Keratinocyte (primary cell): ENCODE measurements around the gene PDE6A. TPM values are rescaled to one million over a fixed set of nuclear protein-coding genes. Genes with fewer than 3 reads are reported as not detected.

ENCODE experiments used
- DNase-seq: peaks from one replicate; pipeline ENCODE4 v3.0.0-alpha.2; 2011; ENCODE audit warnings: low read depth, missing footprints, low spot score
- FAIRE-seq: peaks from 2 replicates; lab custom pipeline; 2011; peaks lifted over from hg19 to GRCh38; lab: Jason Lieb, UNC
- H2AFZ ChIP-seq: 2 replicates; pipeline ENCODE4 v1.6.0; 2012; ENCODE audit warnings: low read length, control low read depth, inconsistent platforms; ENCODE audit not compliant: control insufficient read depth
- H3K27ac ChIP-seq: 2 replicates; pipeline ENCODE4 v1.5.1; 2011; ENCODE audit warnings: low read length; ENCODE audit not compliant: control insufficient read depth, insufficient read depth
- H3K27me3 ChIP-seq: 3 replicates; pipeline ENCODE4 v1.6.0; 2011; ENCODE audit warnings: low read length; ENCODE audit not compliant: control insufficient read depth, insufficient read depth; ENCODE audit errors: extremely low read depth
- H3K36me3 ChIP-seq, 2 experiments: 2 replicates in 1 of 2; 3 replicates in 1 of 2; pipeline ENCODE4 v1.5.1; 2011; ENCODE audit warnings: low read length in 2 of 2, mild to moderate bottlenecking in 1 of 2; ENCODE audit not compliant: control insufficient read depth in 2 of 2, insufficient read depth in 2 of 2; ENCODE audit errors: extremely low read depth in 1 of 2
- H3K4me1 ChIP-seq: 3 replicates; pipeline ENCODE4 v1.5.1; 2011; ENCODE audit warnings: low read length; ENCODE audit not compliant: control insufficient read depth, insufficient read depth; ENCODE audit errors: extremely low read depth
- H3K4me2 ChIP-seq: 3 replicates; pipeline ENCODE4 v1.6.0; 2011; ENCODE audit warnings: low read depth, low read length; ENCODE audit not compliant: control insufficient read depth, insufficient read depth; ENCODE audit errors: extremely low read depth
- H3K4me3 ChIP-seq, 3 experiments: fragments of 200-600 bp in 1 of 3; sonication (generic) in 1 of 3; 2 replicates in 2 of 3; 3 replicates in 1 of 3; pipeline ENCODE4 v1.5.1; 2011 to 2016; ENCODE audit warnings: low read length in 3 of 3, mild to moderate bottlenecking in 3 of 3, control low read depth in 2 of 3, inconsistent platforms in 1 of 3, low read depth in 1 of 3, mixed read lengths in 1 of 3, mixed run types in 1 of 3, moderate library complexity in 1 of 3; ENCODE audit not compliant: control insufficient read depth in 2 of 3, insufficient read depth in 2 of 3; ENCODE audit errors: extremely low read depth in 1 of 3
- H3K79me2 ChIP-seq: 2 replicates; pipeline ENCODE4 v1.6.0; 2012; ENCODE audit warnings: low read length; ENCODE audit not compliant: control insufficient read depth, insufficient read depth
- H3K9ac ChIP-seq: 3 replicates; pipeline ENCODE4 v1.6.0; 2011; ENCODE audit warnings: low read length; ENCODE audit not compliant: control insufficient read depth, insufficient read depth; ENCODE audit errors: extremely low read depth
- H3K9me1 ChIP-seq: 3 replicates; pipeline ENCODE4 v1.6.0; 2011; ENCODE audit warnings: low read length; ENCODE audit not compliant: control insufficient read depth, insufficient read depth; ENCODE audit errors: extremely low read depth
- H3K9me3 ChIP-seq: 2 replicates; pipeline ENCODE4 v1.5.1; 2012; ENCODE audit warnings: low read depth, low read length; ENCODE audit not compliant: control insufficient read depth
- H4K20me1 ChIP-seq: 3 replicates; pipeline ENCODE4 v1.6.0; 2011; ENCODE audit warnings: low read length; ENCODE audit not compliant: control insufficient read depth, insufficient read depth; ENCODE audit errors: extremely low read depth
- EZH2 ChIP-seq: IDR thresholded peaks from one replicate; pipeline ENCODE4 v1.6.1; 2012; ENCODE audit warnings: inconsistent platforms, mild to moderate bottlenecking, low read length, moderate library complexity
- dilution Hi-C: fragments of 300-500 bp; cut with MboI; formaldehyde crosslinking; loops from one replicate; pipeline ENCODE4 v1.7.0; 2020; ENCODE audit warnings: low sequenced_read_pairs; ENCODE audit not compliant: extremely low pct_ligation_motif_present
- polyA plus RNA-seq, 5 experiments: library from polyadenylated mRNA; depleted of rRNA in 3 of 5; stranded (reverse) in 3 of 5; stranded (forward) in 1 of 5; unstranded in 1 of 5; fragments of >200 nt; gene quantifications; 1 replicate in 1 of 5; 2 replicates in 3 of 5; 3 replicates in 1 of 5; pipeline versions ENCODE4 v1.2.1 to v1.2.3, GENCODE V29; 2011 to 2012; ENCODE audit warnings: missing spikeins in 2 of 5, low read depth in 1 of 5, low replicate concordance in 1 of 5
- TF ChIP-seq, protein P1 (sequence below), 3 experiments: IDR thresholded peaks in 1 of 3; conservative IDR thresholded peaks in 1 of 3; optimal IDR thresholded peaks in 1 of 3; 2 replicates in 2 of 3; 3 replicates in 1 of 3; pipeline versions ENCODE3 to v1.5.1; 2011; ENCODE audit warnings: low read length in 3 of 3, mild to moderate bottlenecking in 3 of 3, moderate library complexity in 2 of 3, control low read depth in 1 of 3, inconsistent platforms in 1 of 3; ENCODE audit not compliant: insufficient read depth in 2 of 3; ENCODE audit errors: extremely low read depth in 1 of 3

PDE6A gene
- polyA plus RNA-seq, 1 donor (not counting 4 experiments of a cell fraction or from before 2014, with no cell fraction given): 0.03 TPM

DNA sequence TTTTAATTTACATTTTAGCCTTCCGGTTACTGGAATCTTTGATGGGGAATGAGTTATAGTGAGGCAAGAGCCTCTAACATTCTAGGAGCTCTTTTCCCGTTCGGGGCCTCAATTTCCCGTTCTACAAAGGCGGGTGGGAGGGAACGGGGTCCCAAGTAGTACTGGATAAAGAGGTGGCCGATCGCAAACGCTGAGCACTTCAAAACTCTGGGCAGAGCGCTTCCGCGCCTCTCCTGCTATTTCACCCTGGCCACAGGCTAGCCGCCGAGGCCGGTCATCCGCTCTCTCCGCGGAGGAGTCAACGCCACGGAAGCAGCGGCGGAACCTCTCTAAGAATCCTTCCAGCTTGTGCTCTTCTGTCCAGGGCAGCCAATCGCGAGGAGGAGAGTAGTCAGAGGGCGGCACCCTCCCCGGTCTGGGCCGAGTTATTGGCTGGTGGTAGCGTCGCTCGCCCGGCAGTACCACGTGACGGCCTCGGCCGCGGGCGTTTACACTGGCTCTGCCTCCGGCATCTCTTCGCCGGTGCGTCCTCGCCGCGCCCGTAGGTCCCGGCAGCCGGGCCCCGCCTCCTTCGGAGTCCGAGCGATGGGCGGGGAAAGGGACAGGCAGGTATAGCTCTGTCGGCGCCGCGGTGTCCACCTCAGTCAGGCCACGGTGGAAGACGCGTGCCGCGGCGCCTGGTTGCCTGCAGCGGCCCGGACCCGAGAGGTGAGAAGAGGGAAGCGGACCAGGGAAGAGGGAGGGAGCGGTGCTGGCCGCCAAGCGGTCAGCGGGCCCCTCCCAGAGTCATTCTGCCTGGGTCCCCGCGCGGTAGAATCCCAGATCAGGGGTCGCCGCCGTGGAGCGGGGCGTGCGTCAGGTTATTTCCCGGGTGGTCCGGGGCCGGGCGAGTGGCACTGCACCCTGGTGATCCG is 15.9 kb upstream of the PDE6A start, which contains the start of gene SLC26A2:
TSS of gene SLC26A2 (plus strand) at position 487 of the 914 bp plus-strand sequence. CDS start 16,895 bp downstream, outside the sequence.
- peak within 1 kb of the TSS; percentile 77 for H3K27ac ChIP-seq
- TF ChIP-seq, protein P1, sequence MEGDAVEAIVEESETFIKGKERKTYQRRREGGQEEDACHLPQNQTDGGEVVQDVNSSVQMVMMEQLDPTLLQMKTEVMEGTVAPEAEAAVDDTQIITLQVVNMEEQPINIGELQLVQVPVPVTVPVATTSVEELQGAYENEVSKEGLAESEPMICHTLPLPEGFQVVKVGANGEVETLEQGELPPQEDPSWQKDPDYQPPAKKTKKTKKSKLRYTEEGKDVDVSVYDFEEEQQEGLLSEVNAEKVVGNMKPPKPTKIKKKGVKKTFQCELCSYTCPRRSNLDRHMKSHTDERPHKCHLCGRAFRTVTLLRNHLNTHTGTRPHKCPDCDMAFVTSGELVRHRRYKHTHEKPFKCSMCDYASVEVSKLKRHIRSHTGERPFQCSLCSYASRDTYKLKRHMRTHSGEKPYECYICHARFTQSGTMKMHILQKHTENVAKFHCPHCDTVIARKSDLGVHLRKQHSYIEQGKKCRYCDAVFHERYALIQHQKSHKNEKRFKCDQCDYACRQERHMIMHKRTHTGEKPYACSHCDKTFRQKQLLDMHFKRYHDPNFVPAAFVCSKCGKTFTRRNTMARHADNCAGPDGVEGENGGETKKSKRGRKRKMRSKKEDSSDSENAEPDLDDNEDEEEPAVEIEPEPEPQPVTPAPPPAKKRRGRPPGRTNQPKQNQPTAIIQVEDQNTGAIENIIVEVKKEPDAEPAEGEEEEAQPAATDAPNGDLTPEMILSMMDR (optimal IDR thresholded peaks at IDR 0.05 in 1 of 3, IDR thresholded peaks at IDR 0.05 in 1 of 3, conservative IDR thresholded peaks at IDR 0.05 in 1 of 3; ENCODE audit: extremely low read depth in 1 of 3, insufficient read depth in 2 of 3, low read length in 3 of 3): no peak
- TF ChIP-seq EZH2: no peak
- peaks cover 2% of the 10 kb centered on the region for H3K79me2 ChIP-seq
- H2AFZ ChIP-seq: peak within 1 kb of the TSS; percentile 84
- H3K4me1 ChIP-seq: peaks cover 16% of the 10 kb centered on the region
- H3K4me2 ChIP-seq: peak within 1 kb of the TSS; percentile 70
- H3K9me3 ChIP-seq: no peaks in the 10 kb centered on the region
- dilution Hi-C loops: loop anchor here (25.0 kb wide), 1 partner anchor 98 kb away; no protein-coding TSS in a partner anchor
- peak; percentile 75 for DNase-seq
- H3K27me3 ChIP-seq: no peaks in the 10 kb centered on the region
- no peaks in the 10 kb centered on the region for H3K9me1 ChIP-seq
- H3K36me3 ChIP-seq: no peaks in the 10 kb centered on the region
- peak; percentile 41 for FAIRE-seq
- peak within 1 kb of the TSS; percentile 70 to 81 (median 79) for H3K4me3 ChIP-seq
- no peaks in the 10 kb centered on the region for H4K20me1 ChIP-seq
- H3K9ac ChIP-seq: peak within 1 kb of the TSS; percentile 74

DNA sequence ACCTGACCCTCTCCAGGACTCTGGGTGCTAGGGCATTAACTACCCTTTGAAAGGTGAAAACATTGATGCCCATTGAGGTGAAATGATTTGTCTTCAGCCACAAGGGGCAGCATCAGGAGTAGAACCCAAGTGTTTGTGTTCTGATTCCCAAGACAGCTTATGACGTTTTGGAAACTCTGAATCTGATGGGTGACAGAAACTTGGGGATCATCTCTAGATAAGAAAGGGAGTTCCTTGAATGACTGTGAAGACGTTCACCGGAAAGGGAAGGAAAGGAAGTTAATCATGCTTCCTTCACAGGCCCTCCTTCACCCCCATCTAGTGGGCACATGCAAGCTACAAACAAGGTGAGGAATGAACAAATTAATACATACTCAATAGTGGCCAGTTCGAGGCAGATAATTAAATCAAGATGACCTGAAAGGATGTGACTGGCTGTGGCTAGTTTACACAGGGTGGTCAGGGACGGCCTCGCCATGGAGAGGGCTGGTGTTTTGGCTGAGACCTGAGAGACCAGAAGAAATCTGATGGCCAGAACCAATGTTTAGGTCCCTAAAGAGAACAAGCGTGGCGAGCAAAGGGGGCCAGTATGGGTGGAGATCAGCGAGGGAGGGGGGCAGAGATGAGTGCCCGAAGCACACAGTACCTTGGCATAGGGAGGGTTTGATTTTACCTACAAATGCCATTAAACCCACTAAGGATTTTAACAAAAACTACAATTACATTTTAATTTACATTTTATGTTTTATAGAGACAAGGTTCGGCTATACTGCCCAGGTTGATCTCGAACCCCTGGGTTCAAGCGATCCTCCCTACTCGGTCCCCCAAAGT is 15.0 kb upstream of the PDE6A start:
- H3K4me1 ChIP-seq: peaks cover 16% of the 10 kb centered on the region
- FAIRE-seq (peak; percentile 69), DNase-seq (peak; percentile 88)
- H3K27me3 ChIP-seq: no peaks in the 10 kb centered on the region
- peak overlapping the region; percentile 70 for H3K4me2 ChIP-seq
- dilution Hi-C loops: loop anchor here (25.0 kb wide), 1 partner anchor 97 kb away; no protein-coding TSS in a partner anchor
- H3K4me3 ChIP-seq: peak overlapping the region; percentile 70 to 81 (median 79)
- H3K9me3 ChIP-seq: no peaks in the 10 kb centered on the region
- TF ChIP-seq, protein P1 (optimal IDR thresholded peaks at IDR 0.05 in 1 of 3, IDR thresholded peaks at IDR 0.05 in 1 of 3, conservative IDR thresholded peaks at IDR 0.05 in 1 of 3; ENCODE audit: extremely low read depth in 1 of 3, insufficient read depth in 2 of 3, low read length in 3 of 3): peak; percentile 63 to 78 (median 63)
- no peak for TF ChIP-seq EZH2
- no peaks in the 10 kb centered on the region for H3K9me1 ChIP-seq
- peaks cover 2% of the 10 kb centered on the region for H3K79me2 ChIP-seq
- H3K36me3 ChIP-seq: no peaks in the 10 kb centered on the region
- peak overlapping the region; percentile 74 for H3K9ac ChIP-seq
- peak overlapping the region; percentile 82 for H2AFZ ChIP-seq
- H4K20me1 ChIP-seq: no peaks in the 10 kb centered on the region
- peak overlapping the region; percentile 77 for H3K27ac ChIP-seq
